IPS DF 6.9 (cell line): ENCODE data around the gene ITPR3.

ENCODE experiments used
- DNase-seq: peaks from one replicate; pipeline ENCODE4 v3.0.0-alpha.2; 2013; ENCODE audit warnings: low read depth, low spot score
- H3K27ac ChIP-seq: one replicate; pipeline ENCODE4 v1.5.1; 2013; ENCODE audit warnings: low read length, control low read depth
- H3K27me3 ChIP-seq: 2 replicates; pipeline ENCODE4 v1.6.1; 2013; ENCODE audit warnings: mild to moderate bottlenecking, low read length; ENCODE audit not compliant: control insufficient read depth, insufficient read depth
- H3K36me3 ChIP-seq: 2 replicates; pipeline ENCODE4 v1.6.1; 2013; ENCODE audit warnings: low read length; ENCODE audit not compliant: control insufficient read depth, insufficient read depth
- H3K4me1 ChIP-seq: 2 replicates; pipeline ENCODE4 v1.6.1; 2013; ENCODE audit warnings: low read length; ENCODE audit not compliant: control insufficient read depth, insufficient read depth
- H3K4me3 ChIP-seq: 2 replicates; pipeline ENCODE4 v1.5.1; 2013; ENCODE audit warnings: mild to moderate bottlenecking, low read length
- H3K9me3 ChIP-seq: 2 replicates; pipeline ENCODE4 v1.6.1; 2013; ENCODE audit warnings: low read length, inconsistent platforms; ENCODE audit not compliant: control insufficient read depth, insufficient read depth
- WGBS: extraction: QIAGEN DNeasy Blood & Tissue Kit; methylation state at CpG from one replicate; pipeline ENCODE4 v1.1.7; 2013; ENCODE audit warnings: mixed read lengths, missing lambda C conversion rate; ENCODE audit not compliant: insufficient read length, insufficient coverage; 5-methylcytosine and 5-hydroxymethylcytosine counted together

Gene ITPR3

DNA sequence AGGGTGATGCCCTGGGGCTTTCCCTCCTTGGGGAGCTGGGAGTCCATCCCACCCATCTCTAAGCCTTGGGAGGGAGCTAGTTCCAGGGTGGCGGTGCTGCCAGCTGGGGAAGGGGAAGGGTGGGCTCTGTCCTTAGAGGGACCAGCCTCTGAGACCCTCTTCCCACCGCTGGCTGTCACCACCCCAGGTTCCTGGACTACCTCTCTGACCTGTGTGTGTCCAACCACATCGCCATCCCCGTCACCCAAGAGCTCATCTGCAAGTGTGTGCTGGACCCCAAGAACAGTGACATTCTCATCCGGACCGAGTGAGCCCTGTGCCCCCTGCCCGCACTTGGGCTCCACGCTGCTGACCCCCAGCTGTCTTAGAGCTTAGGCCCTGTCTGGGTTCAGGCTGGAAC lies 47.2 kb downstream of the ITPR3 start:
- H3K4me3 ChIP-seq = no peak overlapping the region
- no CpG with 5 or more reads among the region's 8 CpGs for WGBS
- H3K9me3 ChIP-seq = no peaks in the 10 kb centered on the region
- H3K36me3 ChIP-seq = peaks cover 34% of the 10 kb centered on the region
- no peaks in the 10 kb centered on the region for H3K27me3 ChIP-seq
- DNase-seq = no peak
- H3K27ac ChIP-seq = no peak overlapping the region
- H3K4me1 ChIP-seq = no peaks in the 10 kb centered on the region

DNA sequence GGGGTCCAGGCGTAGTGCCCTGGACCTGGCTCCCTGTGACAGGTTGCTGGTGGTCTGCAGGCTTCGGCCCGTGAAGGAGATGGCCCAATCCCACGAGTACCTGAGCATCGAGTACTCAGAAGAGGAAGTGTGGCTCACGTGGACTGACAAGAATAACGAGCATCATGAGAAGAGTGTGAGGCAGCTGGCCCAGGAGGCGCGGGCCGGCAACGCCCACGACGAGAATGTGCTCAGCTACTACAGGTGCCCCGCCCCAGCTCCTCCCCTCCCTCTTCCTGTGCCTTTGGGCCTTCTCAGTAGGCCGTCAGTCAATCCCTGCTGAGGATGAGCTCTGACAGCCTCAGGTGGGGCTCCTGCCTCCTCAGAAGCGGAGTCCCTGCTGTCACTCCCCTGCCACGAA lies 47.8 kb downstream of the ITPR3 start:
- no peaks in the 10 kb centered on the region for H3K4me1 ChIP-seq
- no peak overlapping the region for H3K27ac ChIP-seq
- no peaks in the 10 kb centered on the region for H3K27me3 ChIP-seq
- WGBS = no CpG with 5 or more reads among the region's 17 CpGs
- H3K9me3 ChIP-seq = no peaks in the 10 kb centered on the region
- H3K4me3 ChIP-seq = no peak overlapping the region
- DNase-seq = no peak
- peaks cover 34% of the 10 kb centered on the region for H3K36me3 ChIP-seq

DNA sequence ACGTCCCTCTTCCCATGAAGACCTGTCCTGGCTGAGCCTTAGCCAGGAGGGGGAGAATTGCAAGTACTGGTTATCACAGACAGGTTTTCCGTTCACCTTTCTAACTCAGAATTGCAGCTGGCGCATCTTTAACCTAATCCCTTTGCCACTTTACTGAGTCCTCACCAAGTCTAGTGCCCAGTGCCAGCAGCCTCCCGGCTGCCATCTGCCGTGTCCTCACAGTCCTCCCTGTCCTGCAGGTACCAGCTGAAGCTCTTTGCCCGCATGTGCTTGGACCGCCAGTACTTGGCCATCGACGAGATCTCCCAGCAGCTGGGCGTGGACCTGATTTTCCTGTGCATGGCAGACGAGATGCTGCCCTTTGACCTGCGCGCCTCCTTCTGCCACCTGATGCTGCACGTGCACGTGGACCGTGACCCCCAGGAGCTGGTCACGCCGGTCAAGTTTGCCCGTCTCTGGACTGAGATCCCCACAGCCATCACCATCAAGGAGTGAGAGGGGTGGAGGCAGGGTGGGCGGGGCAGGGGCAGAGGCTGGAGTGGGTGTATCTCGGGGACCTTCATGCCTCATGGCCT lies 49.1 kb downstream of the ITPR3 start:
- Histone ChIP-seq H3K27ac (no peak overlapping the region), H3K9me3 (no peaks in the 10 kb centered on the region), H3K27me3 (no peaks in the 10 kb centered on the region), H3K4me3 (no peak overlapping the region), H3K4me1 (no peaks in the 10 kb centered on the region), H3K36me3 (peaks cover 37% of the 10 kb centered on the region)
- WGBS = no CpG with 5 or more reads among the region's 21 CpGs
- no peak for DNase-seq

DNA sequence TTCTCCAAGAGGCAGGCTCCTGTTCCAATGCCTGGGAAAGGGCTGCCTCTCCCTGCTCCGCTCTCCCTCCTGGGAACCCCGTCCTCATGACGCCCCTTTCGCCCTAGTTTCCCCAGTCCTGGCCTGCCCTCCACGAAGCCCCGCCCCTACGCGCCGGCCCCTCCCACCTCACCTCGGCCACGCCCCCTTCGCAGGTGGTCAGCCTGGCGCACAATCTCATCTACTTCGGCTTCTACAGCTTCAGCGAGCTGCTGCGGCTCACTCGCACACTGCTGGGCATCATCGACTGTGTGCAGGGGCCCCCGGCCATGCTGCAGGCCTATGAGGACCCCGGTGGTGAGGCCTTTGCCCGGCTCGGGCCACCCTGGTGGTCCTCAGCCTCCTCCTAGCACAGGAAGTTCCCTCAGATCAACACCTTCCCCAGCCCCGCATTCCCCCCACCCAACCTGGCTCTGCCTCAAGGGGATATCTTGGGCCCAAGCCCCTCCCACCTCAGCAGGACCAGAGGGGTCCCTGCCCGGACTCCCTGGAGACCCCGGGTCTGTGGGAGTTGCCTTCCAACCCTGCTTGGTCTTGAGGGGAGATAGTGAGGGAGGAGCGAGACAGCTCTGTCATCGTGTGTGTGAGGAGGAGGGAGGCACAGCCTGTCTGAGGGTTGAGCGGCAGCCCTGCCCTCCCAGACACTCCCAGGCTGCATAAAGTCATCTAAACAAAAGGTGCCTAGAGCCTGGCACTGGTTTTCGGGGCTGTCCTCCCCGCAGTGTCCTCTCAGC lies 50.0 kb downstream of the ITPR3 start:
- Histone ChIP-seq H3K4me1 (no peaks in the 10 kb centered on the region), H3K27ac (no peak overlapping the region), H3K9me3 (no peaks in the 10 kb centered on the region), H3K36me3 (peaks cover 44% of the 10 kb centered on the region), H3K27me3 (no peaks in the 10 kb centered on the region), H3K4me3 (no peak overlapping the region)
- no CpG with 5 or more reads among the region's 30 CpGs for WGBS
- no peak for DNase-seq

DNA sequence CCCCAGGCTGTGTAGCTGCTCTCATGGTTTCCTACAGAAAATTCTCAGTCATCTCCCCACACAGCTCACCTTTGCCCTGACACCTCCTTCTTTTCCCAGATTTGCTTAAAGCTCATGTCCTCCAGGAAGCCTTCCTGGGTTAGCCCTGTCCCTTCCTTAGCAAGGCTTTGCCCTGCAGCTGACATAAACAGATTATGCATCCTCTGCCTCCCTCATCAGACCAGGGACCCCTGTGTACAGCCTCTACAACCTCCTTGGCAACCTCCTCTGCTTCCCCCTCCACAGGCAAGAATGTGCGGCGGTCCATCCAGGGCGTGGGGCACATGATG lies 50.6 kb downstream of the ITPR3 start:
- Histone ChIP-seq H3K4me3 (no peak overlapping the region), H3K27ac (no peak overlapping the region), H3K9me3 (no peaks in the 10 kb centered on the region), H3K36me3 (peaks cover 44% of the 10 kb centered on the region), H3K4me1 (no peaks in the 10 kb centered on the region), H3K27me3 (no peaks in the 10 kb centered on the region)
- no CpG with 5 or more reads among the region's 3 CpGs for WGBS
- no peak for DNase-seq

DNA sequence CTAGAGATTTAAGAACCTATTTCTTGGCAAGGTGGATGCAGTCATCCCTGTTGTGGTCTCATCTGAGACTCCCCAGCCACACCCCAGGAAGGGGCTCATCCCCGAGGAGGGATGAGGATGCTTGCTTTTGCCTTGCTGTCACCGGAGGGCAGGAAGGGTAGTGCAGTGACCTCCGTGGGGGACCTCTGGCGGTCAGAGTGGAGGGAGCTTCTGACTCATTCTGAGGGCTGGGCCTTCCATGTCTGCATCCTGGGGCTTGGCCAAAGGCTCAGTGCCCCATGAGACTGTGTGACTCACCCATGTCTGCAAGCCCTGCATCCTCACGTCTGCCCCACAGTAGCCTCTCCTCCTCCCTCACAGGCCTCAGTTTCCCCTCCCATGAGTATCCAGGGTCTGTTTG lies 51.7 kb downstream of the ITPR3 start:
- Histone ChIP-seq H3K9me3 (no peaks in the 10 kb centered on the region), H3K4me3 (no peak overlapping the region), H3K36me3 (peaks cover 41% of the 10 kb centered on the region), H3K27ac (no peak overlapping the region), H3K4me1 (no peaks in the 10 kb centered on the region), H3K27me3 (no peaks in the 10 kb centered on the region)
- DNase-seq = no peak
- WGBS = no CpG with 5 or more reads among the region's 5 CpGs

DNA sequence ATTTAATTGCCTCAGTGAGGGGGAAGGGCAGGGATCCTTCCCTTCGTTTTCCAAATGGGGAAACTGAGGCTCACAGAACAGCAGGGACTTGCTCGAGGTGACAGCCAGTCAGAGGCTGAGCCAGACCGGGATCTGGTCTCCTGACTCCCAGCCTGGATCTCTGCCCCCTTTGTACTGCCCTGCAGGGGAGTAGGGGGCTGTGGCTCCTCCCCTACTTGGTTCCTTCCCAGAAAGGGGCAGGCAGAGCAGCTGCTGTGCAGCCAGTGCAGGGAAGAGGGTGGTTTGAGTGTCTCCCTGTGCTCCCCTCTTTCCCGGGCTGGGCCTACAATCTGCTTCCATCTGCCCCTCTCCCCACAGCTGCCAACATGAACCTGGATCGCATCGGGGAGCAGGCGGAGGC lies 52.7 kb downstream of the ITPR3 start:
- Histone ChIP-seq H3K27ac (no peak overlapping the region), H3K9me3 (no peaks in the 10 kb centered on the region), H3K27me3 (no peaks in the 10 kb centered on the region), H3K36me3 (peaks cover 37% of the 10 kb centered on the region), H3K4me1 (no peaks in the 10 kb centered on the region), H3K4me3 (no peak overlapping the region)
- WGBS = no CpG with 5 or more reads among the region's 7 CpGs
- DNase-seq = no peak

DNA sequence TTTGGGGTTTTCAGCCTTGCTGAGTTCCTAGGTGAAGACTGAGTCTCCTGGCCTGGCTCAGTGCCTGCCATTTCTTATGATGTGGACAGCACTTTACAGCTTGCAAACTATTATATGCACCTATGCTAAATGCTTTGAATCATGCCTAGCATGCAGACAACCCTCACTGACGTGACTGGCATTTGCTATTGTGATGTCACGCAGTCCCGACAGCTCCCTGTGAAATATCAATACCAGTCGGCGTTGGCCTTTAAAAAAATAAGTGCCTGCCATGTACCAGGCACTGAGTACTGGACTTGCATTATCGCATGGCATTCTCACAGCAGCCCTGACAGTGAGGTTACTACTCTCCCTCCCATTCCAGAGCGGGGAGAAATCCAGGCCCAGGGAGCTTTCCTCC lies 54.8 kb downstream of the ITPR3 start:
- Histone ChIP-seq H3K36me3 (peaks cover 39% of the 10 kb centered on the region), H3K9me3 (no peaks in the 10 kb centered on the region), H3K27me3 (no peaks in the 10 kb centered on the region), H3K4me1 (no peaks in the 10 kb centered on the region), H3K27ac (no peak overlapping the region), H3K4me3 (no peak overlapping the region)
- no CpG with 5 or more reads among the region's 7 CpGs for WGBS
- DNase-seq = no peak

DNA sequence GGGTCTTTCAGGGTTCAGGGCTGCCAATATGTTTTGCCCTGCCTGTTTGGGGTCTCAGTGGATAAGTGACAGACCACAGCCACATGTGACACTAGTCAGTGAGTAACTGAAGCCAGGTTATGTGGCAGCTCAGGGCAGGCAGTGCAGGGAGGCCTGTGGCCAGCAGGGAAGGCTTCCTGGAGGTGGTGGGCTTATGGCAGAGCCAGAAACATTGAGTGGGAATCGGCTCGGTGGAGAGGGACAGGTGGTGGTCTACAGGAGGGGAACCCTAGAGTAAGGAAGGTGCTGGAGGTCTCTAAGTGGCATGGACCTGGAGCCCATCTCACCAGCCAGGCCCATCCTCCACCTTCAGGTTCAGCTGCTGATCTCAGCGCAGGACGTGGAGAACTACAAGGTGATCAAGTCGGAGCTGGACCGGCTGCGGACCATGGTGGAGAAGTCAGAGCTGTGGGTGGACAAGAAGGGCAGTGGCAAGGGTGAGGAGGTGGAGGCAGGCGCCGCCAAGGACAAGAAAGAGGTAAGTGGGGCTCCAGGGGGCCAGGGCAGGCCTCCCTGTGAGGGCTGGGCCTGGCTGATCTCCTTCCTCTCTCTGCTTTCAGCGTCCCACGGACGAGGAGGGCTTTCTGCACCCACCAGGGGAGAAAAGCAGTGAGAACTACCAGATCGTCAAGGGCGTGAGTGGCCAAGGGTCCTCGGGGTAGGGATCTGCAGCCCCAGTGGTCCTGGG lies 55.5 kb downstream of the ITPR3 start:
- no peak overlapping the region for H3K4me3 ChIP-seq
- no peaks in the 10 kb centered on the region for H3K27me3 ChIP-seq
- no peaks in the 10 kb centered on the region for H3K9me3 ChIP-seq
- no CpG with 5 or more reads among the region's 15 CpGs for WGBS
- H3K36me3 ChIP-seq = peaks cover 39% of the 10 kb centered on the region
- no peak overlapping the region for H3K27ac ChIP-seq
- DNase-seq = no peak
- no peaks in the 10 kb centered on the region for H3K4me1 ChIP-seq

DNA sequence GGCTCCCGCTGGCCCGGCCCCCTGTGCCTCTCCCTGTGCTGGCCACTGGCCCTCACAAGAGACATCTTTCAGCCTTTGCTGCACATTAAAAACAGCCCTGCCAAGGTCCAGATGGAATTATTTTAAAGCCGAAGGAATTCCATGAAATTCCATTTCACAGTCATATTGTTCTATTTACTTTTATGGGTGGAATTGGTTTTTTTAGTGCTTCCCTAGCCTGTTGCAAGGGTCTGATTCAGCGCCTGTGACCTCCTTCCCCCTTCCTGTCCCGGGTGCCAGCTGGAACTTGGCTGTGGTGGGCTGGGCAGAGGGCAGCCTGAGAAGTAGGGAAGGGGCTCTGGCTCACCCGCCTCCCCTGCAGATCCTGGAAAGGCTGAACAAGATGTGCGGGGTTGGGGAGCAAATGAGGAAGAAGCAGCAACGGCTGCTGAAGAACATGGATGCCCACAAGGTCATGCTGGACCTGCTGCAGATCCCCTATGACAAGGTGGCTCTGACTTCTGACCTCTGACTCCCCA lies 56.1 kb downstream of the ITPR3 start:
- Histone ChIP-seq H3K9me3 (no peaks in the 10 kb centered on the region), H3K4me3 (no peak overlapping the region), H3K27me3 (no peaks in the 10 kb centered on the region), H3K27ac (no peak overlapping the region), H3K36me3 (peaks cover 34% of the 10 kb centered on the region), H3K4me1 (no peaks in the 10 kb centered on the region)
- WGBS = no CpG with 5 or more reads among the region's 8 CpGs
- DNase-seq = no peak
